Upper lobe of left lung (tissue), 6 donors: ENCODE data around the gene GABRA5. TPM values are rescaled to one million over a fixed set of nuclear protein-coding genes. Genes with fewer than 3 reads are reported as not detected.

Experiments
- ATAC-seq, 2 donors: fragments of 200-7000 bp; cut with Tn5 transposase; one replicate each; pipeline ENCODE4 v1.9.1; 2022; ENCODE audit warnings: mild to moderate bottlenecking in 2 of 2, moderate library complexity in 2 of 2; ENCODE audit not compliant: low FRiP score in 2 of 2
- DNase-seq, 2 donors: peaks; one replicate each; pipeline ENCODE4 v3.0.0-alpha.2; 2019 to 2020
- H3K27ac ChIP-seq, 4 donors: fragments of 200-600 bp; sonication (generic); one replicate each; pipeline ENCODE4 v1.5.1; 2016 to 2019
- H3K27me3 ChIP-seq, 4 donors: fragments of 200-600 bp; sonication (generic); one replicate each; pipeline ENCODE4 v1.5.1; 2017 to 2019
- H3K36me3 ChIP-seq, 4 donors: fragments of 200-600 bp; sonication (generic); one replicate each; pipeline ENCODE4 v1.5.1; 2016 to 2019
- H3K4me1 ChIP-seq, 4 donors: fragments of 200-600 bp; sonication (generic); one replicate each; pipeline ENCODE4 v1.5.1; 2018 to 2019
- H3K4me3 ChIP-seq, 4 donors: fragments of 200-600 bp; sonication (generic); one replicate each; pipeline ENCODE4 v1.5.1; 2017 to 2019; ENCODE audit warnings: mild to moderate bottlenecking in 2 of 4, moderate library complexity in 1 of 4
- H3K9me3 ChIP-seq, 4 donors: fragments of 200-600 bp; sonication (generic); one replicate each; pipeline ENCODE4 v1.5.1; 2018 to 2019
- EP300 ChIP-seq, 4 donors: sonication (generic); formaldehyde crosslinking; IDR thresholded peaks; one replicate each; pipeline ENCODE4 v1.5.1; 2017; ENCODE audit warnings: antibody characterized with exemption in 4 of 4, control low read depth in 2 of 4
- POLR2A ChIP-seq, 4 donors: fragments of 450-650 bp; IDR thresholded peaks; one replicate each; pipeline ENCODE4 v1.5.1; 2016 to 2017; ENCODE audit warnings: antibody characterized with exemption in 4 of 4, mild to moderate bottlenecking in 2 of 4
- POLR2AphosphoS5 ChIP-seq, 2 donors: sonication (generic); formaldehyde crosslinking; IDR thresholded peaks; one replicate each; pipeline ENCODE4 v1.5.1; 2017; ENCODE audit warnings: antibody characterized with exemption in 2 of 2
- WGBS, 2 donors: methylation state at CpG; one replicate each; pipeline ENCODE4 v1.1.5; 2017 to 2018; 5-methylcytosine and 5-hydroxymethylcytosine counted together
- total RNA-seq, 6 donors: library from RNA; depleted of rRNA in 4 of 6; stranded (reverse); fragments of >200 nt in 4 of 6; gene quantifications; one replicate each; pipeline versions ENCODE4 v1.1.0 to v1.2.1, GENCODE V29; 2016 to 2021
- TF ChIP-seq, protein P1 (sequence below), 6 experiments: fragments of 450-650 bp in 4 of 6; fragments of 200-600 bp in 2 of 6; sonication (generic) in 2 of 6; IDR thresholded peaks; one replicate each; pipeline ENCODE4 v1.5.1; 2016 to 2019; ENCODE audit warnings: antibody characterized with exemption in 6 of 6
- donor health status: DM: no; HTN: no; CAD: no; lungs with moderate emphysema.
- donor health status: DM: no; HTN: yes; CAD: no; lungs with severe emphysema.

GABRA5 gene
- total RNA-seq, 6 donors from 2014 or later, result 0.30 TPM; not detected in 5

DNA sequence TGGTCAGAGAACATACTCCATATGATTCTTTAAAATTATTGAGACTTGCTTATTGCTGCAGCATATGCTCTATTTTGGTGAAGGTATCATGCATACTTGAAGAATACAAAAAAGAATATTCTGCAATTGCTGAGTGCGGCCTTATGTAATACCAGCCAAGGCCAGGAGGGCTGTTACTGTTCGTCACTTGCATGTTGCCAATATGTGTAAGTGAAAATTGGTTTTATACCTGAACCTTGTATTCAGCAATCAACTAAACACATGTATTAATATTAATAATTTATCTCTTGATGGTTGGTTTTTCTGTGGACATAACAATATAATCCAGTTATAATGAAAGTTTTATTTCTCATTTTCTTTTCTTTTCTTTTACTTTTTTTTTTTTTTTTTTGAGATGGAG is 13.9 kb upstream of the GABRA5 start:
- Histone ChIP-seq H3K4me3 (no peak overlapping the region), H3K9me3 (no peaks in the 10 kb centered on the region), H3K36me3 (no peaks in the 10 kb centered on the region), H3K27me3 (no peaks in the 10 kb centered on the region), H3K4me1 (no peaks in the 10 kb centered on the region), H3K27ac (no peak overlapping the region)
- DNase-seq (no peak), ATAC-seq (no peak)
- no peak for TF ChIP-seq EP300 (IDR thresholded peaks at IDR 0.05)
- no peak for TF ChIP-seq POLR2AphosphoS5 (IDR thresholded peaks at IDR 0.05)
- TF ChIP-seq, protein P1, sequence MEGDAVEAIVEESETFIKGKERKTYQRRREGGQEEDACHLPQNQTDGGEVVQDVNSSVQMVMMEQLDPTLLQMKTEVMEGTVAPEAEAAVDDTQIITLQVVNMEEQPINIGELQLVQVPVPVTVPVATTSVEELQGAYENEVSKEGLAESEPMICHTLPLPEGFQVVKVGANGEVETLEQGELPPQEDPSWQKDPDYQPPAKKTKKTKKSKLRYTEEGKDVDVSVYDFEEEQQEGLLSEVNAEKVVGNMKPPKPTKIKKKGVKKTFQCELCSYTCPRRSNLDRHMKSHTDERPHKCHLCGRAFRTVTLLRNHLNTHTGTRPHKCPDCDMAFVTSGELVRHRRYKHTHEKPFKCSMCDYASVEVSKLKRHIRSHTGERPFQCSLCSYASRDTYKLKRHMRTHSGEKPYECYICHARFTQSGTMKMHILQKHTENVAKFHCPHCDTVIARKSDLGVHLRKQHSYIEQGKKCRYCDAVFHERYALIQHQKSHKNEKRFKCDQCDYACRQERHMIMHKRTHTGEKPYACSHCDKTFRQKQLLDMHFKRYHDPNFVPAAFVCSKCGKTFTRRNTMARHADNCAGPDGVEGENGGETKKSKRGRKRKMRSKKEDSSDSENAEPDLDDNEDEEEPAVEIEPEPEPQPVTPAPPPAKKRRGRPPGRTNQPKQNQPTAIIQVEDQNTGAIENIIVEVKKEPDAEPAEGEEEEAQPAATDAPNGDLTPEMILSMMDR (IDR thresholded peaks at IDR 0.05), result no peak
- TF ChIP-seq POLR2A (IDR thresholded peaks at IDR 0.05), result no peak
- WGBS, 2 donors, result 88 to 93% methylated on average over 2 of the region's 2 CpGs

DNA sequence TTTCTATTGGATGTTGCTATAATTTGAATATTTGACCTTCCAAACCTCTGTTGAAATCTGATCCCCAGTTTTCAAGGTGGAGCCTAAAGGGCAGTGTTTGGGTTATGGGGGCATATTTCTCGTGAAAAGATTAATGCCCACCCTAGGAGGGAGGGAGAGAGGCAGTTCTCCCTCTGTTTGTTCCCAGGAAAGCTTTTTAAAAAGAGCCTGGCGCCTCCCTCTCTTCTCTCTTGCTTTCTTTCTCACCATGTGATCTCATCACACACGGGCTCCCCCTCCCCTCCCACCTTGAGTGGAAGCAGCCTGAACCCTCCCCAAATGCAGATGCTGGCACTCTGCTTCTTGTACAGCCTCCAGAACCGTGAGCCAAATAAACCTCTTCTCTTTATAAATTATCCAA is 12.4 kb upstream of the GABRA5 start:
- H3K27ac ChIP-seq, result no peak overlapping the region
- WGBS, 2 donors, result 53 to 57% methylated on average over 4 of the region's 4 CpGs
- no peak for TF ChIP-seq POLR2A (IDR thresholded peaks at IDR 0.05)
- TF ChIP-seq, protein P1 (IDR thresholded peaks at IDR 0.05), result no peak
- no peak for TF ChIP-seq EP300 (IDR thresholded peaks at IDR 0.05)
- TF ChIP-seq POLR2AphosphoS5 (IDR thresholded peaks at IDR 0.05), result no peak

DNA sequence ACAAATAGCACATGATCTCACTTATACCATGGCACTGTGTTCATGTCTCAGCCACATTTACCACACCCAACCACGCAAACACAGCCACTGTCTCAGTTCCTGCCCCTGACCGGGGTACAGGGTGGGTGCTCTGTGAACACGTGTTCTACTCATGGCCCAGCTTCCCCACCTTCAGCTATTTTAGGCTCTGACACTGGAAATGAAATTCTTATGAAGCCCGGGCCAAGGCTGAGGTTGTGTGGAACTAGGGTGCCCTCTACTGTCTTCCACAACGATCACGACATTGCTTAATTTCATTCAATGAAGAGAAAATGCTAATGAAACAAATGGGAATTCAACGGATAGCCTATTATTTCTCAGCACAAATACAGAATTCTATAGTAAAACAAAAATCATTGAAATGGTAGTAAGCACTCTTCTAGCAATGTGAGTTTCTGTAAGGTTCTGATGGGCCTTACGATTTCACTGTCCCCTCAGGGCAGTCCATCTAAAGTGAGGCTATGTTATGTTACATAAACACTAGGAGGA is 2.1 kb upstream of the GABRA5 start:
- H3K4me3 ChIP-seq, result no peak overlapping the region
- peaks cover 0 to 19% (median 9%) of the 10 kb centered on the region in 4 donors for H3K27me3 ChIP-seq
- DNase-seq (no peak), ATAC-seq (peak in 1 of 2 donors; percentile 39)
- TF ChIP-seq POLR2AphosphoS5 (IDR thresholded peaks at IDR 0.05) (no peak), POLR2A (IDR thresholded peaks at IDR 0.05) (no peak)
- TF ChIP-seq, protein P1 (IDR thresholded peaks at IDR 0.05), result peak in 4 of 6 experiments; percentile 11 to 37 (median 29)
- H3K9me3 ChIP-seq, result no peaks in the 10 kb centered on the region
- H3K36me3 ChIP-seq, result no peaks in the 10 kb centered on the region
- peaks cover 0 to 16% (median 4%) of the 10 kb centered on the region in 4 donors for H3K4me1 ChIP-seq
- WGBS, 2 donors, result 8 to 9% methylated on average over 8 of the region's 8 CpGs
- H3K27ac ChIP-seq, result no peak overlapping the region

More for the DNA sequence above, 12.4 kb upstream of the GABRA5 start:
- H3K4me1 ChIP-seq, result no peaks in the 10 kb centered on the region
- DNase-seq (no peak), ATAC-seq (no peak)
- no peaks in the 10 kb centered on the region for H3K36me3 ChIP-seq
- H3K27me3 ChIP-seq, result no peaks in the 10 kb centered on the region
- H3K9me3 ChIP-seq, result no peaks in the 10 kb centered on the region
- H3K4me3 ChIP-seq, result no peak overlapping the region

DNA sequence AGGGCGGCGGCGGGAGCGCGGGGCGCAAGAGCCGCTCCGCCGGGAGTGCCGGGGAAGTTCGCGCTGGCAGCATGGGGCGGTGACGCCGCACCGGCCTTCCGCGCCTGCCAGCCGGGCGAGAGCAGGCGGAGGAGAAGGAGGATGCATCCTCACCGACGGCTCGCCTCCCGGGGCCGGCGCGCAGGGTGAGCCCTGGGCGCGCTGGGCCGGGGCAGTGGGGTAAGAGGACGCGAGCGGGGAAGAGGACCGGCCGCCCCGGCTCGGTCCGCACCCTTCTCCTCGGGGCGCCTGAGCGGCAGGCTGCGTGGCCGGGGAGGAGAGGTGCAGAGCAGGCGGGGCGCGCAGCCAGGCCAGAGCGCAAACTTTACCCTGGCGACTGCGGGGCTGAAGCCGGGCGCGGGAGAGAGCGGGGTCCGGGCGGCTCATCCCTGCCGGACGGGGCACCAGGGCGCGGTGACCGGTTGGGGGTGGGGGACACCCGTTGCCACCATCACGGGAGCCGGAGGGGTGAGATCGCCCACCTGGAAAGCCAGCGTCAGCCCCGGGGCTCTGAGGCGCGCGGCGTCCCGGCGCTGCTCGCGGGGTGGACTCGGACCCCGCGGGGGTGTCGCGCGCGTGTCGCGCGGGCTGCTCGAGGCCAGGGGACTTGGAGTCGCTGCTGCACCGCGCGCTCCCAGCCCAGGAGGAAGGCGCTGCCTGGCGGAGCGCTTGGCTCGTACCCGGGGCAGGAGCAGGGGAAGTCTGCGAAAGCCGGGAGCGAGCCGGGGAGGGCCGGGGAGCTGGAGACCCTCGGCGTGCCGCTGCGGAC is 542 bp downstream of the GABRA5 start:
- peaks cover 0 to 19% (median 9%) of the 10 kb centered on the region in 4 donors for H3K27me3 ChIP-seq
- no peak overlapping the region for H3K4me3 ChIP-seq
- ATAC-seq, result no peak

More for the DNA sequence above, 542 bp downstream of the GABRA5 start:
- Histone ChIP-seq H3K9me3 (no peaks in the 10 kb centered on the region), H3K4me1 (peaks cover 0 to 16% (median 4%) of the 10 kb centered on the region in 4 donors), H3K27ac (no peak overlapping the region), H3K36me3 (no peaks in the 10 kb centered on the region)
- DNase-seq, result peak in 1 of 2 donors; percentile 75
- WGBS, 2 donors, result 5% methylated on average over 37 of the region's 104 CpGs; no CpG with 5 or more reads in 1 of the 2 donors
- TF ChIP-seq, protein P1 (IDR thresholded peaks at IDR 0.05), result no peak
- TF ChIP-seq POLR2AphosphoS5 (IDR thresholded peaks at IDR 0.05) (no peak), POLR2A (IDR thresholded peaks at IDR 0.05) (no peak), EP300 (IDR thresholded peaks at IDR 0.05) (no peak)
